Astrocyte of the cerebellum (primary cell): ENCODE results near the gene LIF.

ENCODE experiments used
- DNase-seq: peaks from one replicate; pipeline ENCODE4 v3.0.0-alpha.2; 2011; ENCODE audit warnings: low read depth
- H3K4me3 ChIP-seq: 2 replicates; pipeline ENCODE4 v1.5.1; 2011; ENCODE audit warnings: mild to moderate bottlenecking, low read depth, low read length, moderate library complexity
- in situ Hi-C: cut with HindIII; loops from 2 replicates; pipeline ENCODE4 v1.10.0; 2017; ENCODE audit warnings: low sequenced_read_pairs
- TF ChIP-seq, protein P1 (sequence below): IDR thresholded peaks from 2 replicates; pipeline ENCODE4 v1.5.1; 2012; ENCODE audit warnings: low read length, low read depth, moderate library complexity, mild to moderate bottlenecking; ENCODE audit errors: missing control alignments

The LIF gene

DNA sequence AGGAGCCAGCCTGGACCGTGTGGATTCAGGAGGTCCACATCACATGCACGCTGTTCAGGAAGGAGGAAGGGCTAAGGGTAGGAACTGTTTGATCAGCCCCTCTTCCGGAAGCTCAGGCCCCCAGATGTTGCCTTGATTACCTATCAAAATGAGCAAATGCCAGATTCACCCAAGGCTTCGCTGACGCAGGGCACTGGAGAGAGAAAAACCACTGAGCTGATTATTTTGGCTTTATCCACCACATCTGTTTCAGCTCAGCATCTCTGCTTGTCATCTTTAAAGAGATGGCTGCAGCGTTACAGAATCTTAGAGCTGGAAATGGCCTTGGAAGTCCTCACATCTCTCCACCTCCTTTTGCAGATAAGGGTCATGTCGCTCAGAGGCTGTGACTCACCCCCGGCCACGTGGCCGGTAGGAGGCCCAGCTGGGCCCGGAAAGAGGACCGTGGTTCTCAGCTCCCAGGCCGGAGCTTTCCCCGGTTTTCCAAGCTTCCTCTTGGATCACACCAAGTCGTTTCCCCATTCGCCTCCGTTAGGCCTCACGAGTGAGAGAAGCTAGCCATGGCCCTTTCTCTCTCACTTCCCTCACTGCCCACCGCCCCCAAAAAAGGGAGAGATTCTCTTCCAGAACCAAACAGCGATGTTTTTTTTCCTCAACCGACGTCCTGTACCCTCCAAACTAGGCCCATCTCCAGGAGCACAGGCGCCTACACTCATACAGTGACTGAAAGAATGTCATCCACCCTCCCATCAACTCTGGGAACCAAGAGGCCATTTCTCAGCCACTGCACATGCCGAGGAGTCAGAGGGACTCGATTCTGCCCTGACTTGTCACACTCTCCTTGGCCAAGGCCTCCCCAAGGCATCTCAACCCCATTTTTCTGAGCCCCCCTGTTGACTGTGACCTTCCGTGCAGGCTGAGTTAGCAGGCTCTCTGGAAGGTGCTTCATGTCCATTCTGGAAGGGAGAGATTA lies 37.6 kb downstream of the LIF start:
- in situ Hi-C loops: no loop called here
- DNase-seq: no peak
- TF ChIP-seq, protein P1, sequence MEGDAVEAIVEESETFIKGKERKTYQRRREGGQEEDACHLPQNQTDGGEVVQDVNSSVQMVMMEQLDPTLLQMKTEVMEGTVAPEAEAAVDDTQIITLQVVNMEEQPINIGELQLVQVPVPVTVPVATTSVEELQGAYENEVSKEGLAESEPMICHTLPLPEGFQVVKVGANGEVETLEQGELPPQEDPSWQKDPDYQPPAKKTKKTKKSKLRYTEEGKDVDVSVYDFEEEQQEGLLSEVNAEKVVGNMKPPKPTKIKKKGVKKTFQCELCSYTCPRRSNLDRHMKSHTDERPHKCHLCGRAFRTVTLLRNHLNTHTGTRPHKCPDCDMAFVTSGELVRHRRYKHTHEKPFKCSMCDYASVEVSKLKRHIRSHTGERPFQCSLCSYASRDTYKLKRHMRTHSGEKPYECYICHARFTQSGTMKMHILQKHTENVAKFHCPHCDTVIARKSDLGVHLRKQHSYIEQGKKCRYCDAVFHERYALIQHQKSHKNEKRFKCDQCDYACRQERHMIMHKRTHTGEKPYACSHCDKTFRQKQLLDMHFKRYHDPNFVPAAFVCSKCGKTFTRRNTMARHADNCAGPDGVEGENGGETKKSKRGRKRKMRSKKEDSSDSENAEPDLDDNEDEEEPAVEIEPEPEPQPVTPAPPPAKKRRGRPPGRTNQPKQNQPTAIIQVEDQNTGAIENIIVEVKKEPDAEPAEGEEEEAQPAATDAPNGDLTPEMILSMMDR: no peak
- no peak overlapping the region for H3K4me3 ChIP-seq

DNA sequence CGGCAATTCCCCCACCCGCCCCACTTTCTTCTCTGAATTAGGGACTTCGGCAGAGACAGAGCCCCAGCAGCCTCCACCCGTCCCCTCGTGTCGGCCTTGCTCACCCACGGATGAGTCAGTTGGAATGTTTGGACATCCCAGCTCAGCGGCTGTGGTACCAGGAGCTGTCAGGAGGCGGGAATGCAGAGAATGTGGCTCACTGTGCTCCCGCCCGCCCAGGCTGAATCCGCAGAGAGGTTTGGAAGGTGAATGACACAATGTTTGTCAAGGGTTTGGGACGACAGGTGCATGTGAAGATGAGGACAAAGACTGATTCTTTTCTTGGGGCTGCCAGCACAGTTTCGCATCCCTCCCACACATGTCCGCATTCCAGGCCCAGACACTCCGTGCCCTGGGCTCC lies 39.6 kb downstream of the LIF start:
- peak; percentile 85 for DNase-seq
- no peak overlapping the region for H3K4me3 ChIP-seq
- TF ChIP-seq, protein P1: no peak
- in situ Hi-C loops: no loop called here

DNA sequence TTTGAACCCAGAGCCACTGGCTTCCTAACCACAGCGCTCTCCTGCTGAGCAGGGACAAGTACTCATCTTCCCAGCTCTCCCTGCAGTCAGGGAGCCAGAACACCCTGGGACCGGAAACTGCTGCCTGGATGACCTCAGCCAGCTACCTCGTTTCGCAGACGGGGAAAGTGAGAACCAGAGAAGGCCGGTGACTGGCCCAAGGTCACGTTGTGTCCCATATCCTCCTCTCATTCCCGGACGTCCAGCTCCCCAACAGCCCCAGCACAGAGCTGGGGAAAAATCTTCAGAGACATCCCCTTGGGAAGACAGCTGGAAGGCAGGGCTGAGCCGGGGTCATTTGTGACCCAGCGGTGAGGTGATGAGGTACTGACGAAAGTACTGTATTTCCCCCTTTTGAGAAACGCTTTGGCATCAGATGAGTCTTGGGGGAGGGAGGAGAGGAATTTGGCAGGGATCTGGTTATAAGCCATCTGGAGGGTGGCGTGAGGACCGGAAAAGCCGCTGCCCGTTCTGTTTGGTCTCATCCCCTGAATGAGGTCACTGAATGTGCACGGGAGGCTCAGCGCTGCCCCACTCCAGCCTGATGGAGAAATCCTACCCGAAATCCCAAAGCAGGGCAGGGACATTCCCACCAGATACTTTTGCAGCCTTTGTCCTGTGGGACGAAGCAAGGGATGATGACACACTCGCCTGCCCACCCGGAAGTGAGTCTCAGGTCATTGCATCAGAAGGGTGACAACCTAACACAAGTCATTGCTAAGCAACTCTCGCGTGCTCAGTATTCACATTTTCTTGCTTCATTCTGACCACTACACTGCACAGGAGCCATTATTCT lies 41.1 kb downstream of the LIF start:
- in situ Hi-C loops: no loop called here
- DNase-seq: peak; percentile 76
- H3K4me3 ChIP-seq: no peak overlapping the region
- TF ChIP-seq, protein P1: no peak

DNA sequence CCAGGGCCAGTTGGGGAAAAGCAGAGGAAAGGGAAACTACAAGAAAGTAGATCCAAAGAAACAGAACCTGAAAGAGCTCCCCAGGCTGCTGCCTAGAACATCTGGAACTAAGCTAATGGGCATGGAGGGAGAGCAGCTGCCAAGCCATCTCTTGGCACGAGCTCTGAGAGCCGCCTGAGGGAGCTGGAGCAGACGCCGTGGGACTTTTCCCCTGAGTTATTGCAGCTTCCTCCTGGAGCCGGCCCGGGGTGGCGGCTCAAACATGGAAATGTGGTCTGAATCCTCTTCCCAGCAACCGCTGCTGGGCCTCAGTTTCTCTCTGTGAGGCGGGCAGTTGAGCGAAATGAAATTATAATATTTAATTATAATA lies 41.8 kb downstream of the LIF start:
- TF ChIP-seq, protein P1: no peak
- peak; percentile 70 for DNase-seq
- H3K4me3 ChIP-seq: no peak overlapping the region
- in situ Hi-C loops: no loop called here

DNA sequence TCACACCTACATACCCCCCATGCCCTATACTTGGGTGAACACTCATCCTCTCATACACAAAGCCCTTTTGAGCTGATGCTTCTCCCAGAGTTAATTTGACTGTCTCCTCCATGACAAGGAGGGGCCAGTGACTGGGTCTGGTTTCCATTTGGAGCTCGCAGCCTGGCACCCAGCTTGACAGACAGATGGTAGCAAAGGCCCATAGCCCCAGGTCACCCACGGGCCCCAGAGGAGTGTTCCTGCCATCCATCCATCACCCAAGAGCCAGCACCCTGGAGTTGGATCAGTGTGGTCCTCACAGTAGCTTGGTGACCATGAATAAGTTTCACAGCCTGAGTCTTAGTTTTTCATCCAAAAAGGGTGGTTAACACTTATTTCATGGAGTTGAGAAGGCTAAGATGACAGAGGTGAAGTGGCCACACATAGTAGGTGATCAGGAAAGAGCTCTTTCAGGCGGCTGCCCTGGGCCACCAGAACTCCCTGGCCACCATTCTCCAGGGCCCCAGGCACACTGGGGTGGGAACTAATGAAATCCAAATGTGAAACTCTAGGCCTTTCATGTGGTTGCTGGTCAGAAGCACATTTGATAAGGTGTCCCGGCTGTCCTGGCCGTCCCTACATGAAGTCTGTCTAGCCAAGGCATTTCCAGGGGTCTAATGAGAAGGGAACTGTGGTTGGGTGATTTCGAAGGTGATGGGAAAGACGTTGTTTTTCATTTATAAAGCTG lies 42.4 kb downstream of the LIF start:
- in situ Hi-C loops: no loop called here
- H3K4me3 ChIP-seq: no peak overlapping the region
- TF ChIP-seq, protein P1: no peak
- DNase-seq: no peak

DNA sequence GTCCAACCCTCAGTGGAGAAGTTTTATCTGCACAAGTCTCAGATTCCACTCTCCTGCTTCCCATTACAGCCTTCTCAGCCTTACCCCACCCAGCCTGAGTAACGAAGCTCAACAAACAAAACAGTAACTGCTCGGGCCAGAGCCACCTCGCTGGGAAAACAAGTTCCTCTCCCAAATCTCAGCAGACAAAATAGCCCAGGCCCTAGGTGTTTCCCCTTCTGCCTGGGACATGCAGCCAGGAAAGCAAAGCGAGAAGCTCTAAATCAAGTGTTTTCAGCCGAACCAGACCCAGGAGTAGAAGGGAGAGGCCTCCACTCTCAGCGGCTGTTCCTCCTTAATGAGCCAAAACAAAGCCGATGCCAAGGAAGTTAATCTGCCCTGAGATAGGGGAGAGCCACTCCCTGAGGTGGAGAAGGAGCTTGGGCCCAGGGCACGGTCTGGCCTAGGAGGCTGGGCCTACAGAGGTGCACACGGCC lies 44.0 kb downstream of the LIF start:
- TF ChIP-seq, protein P1: no peak
- DNase-seq: no peak
- H3K4me3 ChIP-seq: no peak overlapping the region
- in situ Hi-C loops: no loop called here
